ENCODE measurements around the gene CTU2. TPM values are rescaled to one million over a fixed set of nuclear protein-coding genes. Genes with fewer than 3 reads are reported as not detected.

The CTU2 gene
- total and polyA plus RNA-seq, 9 donors = 0.45 to 36.5 (median 19.5) TPM

GRCh38 chr16:88716601-88717001 lies 10.3 kb downstream of the CTU2 start:
- H3K27me3 ChIP-seq = no peaks in the 10 kb centered on the region
- intact Hi-C loops (cut with DNase I) = no loop called here
- H3K4me1 ChIP-seq (ENCODE audit: insufficient read depth) = no peaks in the 10 kb centered on the region
- no peaks in the 10 kb centered on the region for H3K36me3 ChIP-seq
- H3K9me3 ChIP-seq = no peaks in the 10 kb centered on the region
- no peak overlapping the region for H3K27ac ChIP-seq
- 92 to 95% (median 95%) methylated on average over 21 of the region's 21 CpGs for WGBS, 3 donors
- DNase-seq = no peak
- TF ChIP-seq, protein P1, sequence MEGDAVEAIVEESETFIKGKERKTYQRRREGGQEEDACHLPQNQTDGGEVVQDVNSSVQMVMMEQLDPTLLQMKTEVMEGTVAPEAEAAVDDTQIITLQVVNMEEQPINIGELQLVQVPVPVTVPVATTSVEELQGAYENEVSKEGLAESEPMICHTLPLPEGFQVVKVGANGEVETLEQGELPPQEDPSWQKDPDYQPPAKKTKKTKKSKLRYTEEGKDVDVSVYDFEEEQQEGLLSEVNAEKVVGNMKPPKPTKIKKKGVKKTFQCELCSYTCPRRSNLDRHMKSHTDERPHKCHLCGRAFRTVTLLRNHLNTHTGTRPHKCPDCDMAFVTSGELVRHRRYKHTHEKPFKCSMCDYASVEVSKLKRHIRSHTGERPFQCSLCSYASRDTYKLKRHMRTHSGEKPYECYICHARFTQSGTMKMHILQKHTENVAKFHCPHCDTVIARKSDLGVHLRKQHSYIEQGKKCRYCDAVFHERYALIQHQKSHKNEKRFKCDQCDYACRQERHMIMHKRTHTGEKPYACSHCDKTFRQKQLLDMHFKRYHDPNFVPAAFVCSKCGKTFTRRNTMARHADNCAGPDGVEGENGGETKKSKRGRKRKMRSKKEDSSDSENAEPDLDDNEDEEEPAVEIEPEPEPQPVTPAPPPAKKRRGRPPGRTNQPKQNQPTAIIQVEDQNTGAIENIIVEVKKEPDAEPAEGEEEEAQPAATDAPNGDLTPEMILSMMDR (IDR thresholded peaks at IDR 0.05) = no peak
- no peak for TF ChIP-seq POLR2A (IDR thresholded peaks at IDR 0.05)
- TF ChIP-seq EP300 (IDR thresholded peaks at IDR 0.05) = no peak
- H3K4me3 ChIP-seq = no peak overlapping the region

DNA sequence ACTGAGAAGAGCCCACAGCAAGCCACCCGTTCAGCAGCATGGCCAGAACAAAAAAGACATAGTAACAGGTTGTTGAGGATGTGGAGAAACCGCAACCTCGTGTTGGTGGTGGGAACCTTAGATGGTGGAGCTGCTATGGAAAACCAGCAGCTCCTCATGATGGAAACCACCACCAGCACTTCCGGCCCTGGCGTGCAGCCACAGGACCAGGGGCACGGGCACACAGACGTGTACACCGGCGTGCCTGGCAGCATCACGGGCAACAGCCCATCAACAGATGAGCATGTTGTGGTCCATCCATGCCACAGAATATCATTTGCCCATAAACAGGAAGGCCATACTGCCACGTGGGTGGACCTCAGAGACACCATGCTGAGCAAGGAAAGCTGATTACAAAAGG lies 11.9 kb downstream of the CTU2 start:
- TF ChIP-seq, protein P1 (IDR thresholded peaks at IDR 0.05) = no peak
- no peak for TF ChIP-seq EP300 (IDR thresholded peaks at IDR 0.05)
- TF ChIP-seq POLR2A (IDR thresholded peaks at IDR 0.05) = no peak
- intact Hi-C loops (cut with DNase I) = no loop called here
- no peaks in the 10 kb centered on the region for H3K27me3 ChIP-seq
- no peak for DNase-seq
- no peak overlapping the region for H3K27ac ChIP-seq
- H3K4me3 ChIP-seq = no peak overlapping the region
- no peaks in the 10 kb centered on the region for H3K9me3 ChIP-seq
- no peaks in the 10 kb centered on the region for H3K36me3 ChIP-seq
- 86 to 89% (median 87%) methylated on average over 11 of the region's 11 CpGs for WGBS, 3 donors
- H3K4me1 ChIP-seq (ENCODE audit: insufficient read depth) = no peaks in the 10 kb centered on the region

GRCh38 chr16:88719267-88719932 lies 13.1 kb downstream of the CTU2 start:
- Histone ChIP-seq H3K9me3 (no peaks in the 10 kb centered on the region), H3K4me1 (ENCODE audit: insufficient read depth) (no peaks in the 10 kb centered on the region), H3K27ac (no peak overlapping the region), H3K4me3 (no peak overlapping the region), H3K27me3 (no peaks in the 10 kb centered on the region), H3K36me3 (no peaks in the 10 kb centered on the region)
- intact Hi-C loops (cut with DNase I) = no loop called here
- 89 to 93% (median 91%) methylated on average over 28 to 29 of the region's 29 CpGs for WGBS, 3 donors
- TF ChIP-seq, protein P1 (IDR thresholded peaks at IDR 0.05) = no peak
- TF ChIP-seq EP300 (IDR thresholded peaks at IDR 0.05) (no peak), POLR2A (IDR thresholded peaks at IDR 0.05) (no peak)
- no peak for DNase-seq

- DNase-seq = no peak
- H3K27ac ChIP-seq = no peak overlapping the region
- H3K4me3 ChIP-seq = no peak overlapping the region
- no peaks in the 10 kb centered on the region for H3K36me3 ChIP-seq
- no peaks in the 10 kb centered on the region for H3K9me3 ChIP-seq
- 92 to 94% (median 92%) methylated on average over 18 to 19 of the region's 19 CpGs for WGBS, 3 donors
- H3K4me1 ChIP-seq (ENCODE audit: insufficient read depth) = no peaks in the 10 kb centered on the region
- intact Hi-C loops (cut with DNase I) = no loop called here
- no peaks in the 10 kb centered on the region for H3K27me3 ChIP-seq
- TF ChIP-seq, protein P1 (IDR thresholded peaks at IDR 0.05) = no peak
- no peak for TF ChIP-seq EP300 (IDR thresholded peaks at IDR 0.05)
- TF ChIP-seq POLR2A (IDR thresholded peaks at IDR 0.05) = no peak
Observed at GRCh38 chr16:88719933-88720296, 13.6 kb downstream of the CTU2 start.
